A673 (cell line): ENCODE data around the gene PRKAG2. TPM values are rescaled to one million over a fixed set of nuclear protein-coding genes. Genes with fewer than 3 reads are reported as not detected.

ENCODE experiments used
- BruUV-seq: library from RNA; stranded (reverse); fragments of 400-500 nt; replicated peaks from 2 replicates; lab custom pipeline; 2021; lab: Mats Ljungman, UMichigan
- CTCF ChIA-PET: fragments of 300-600 bp; sonication (Branson Sonifier 250); formaldehyde crosslinking; loops from one replicate; lab custom pipeline; 2022; ENCODE audit warnings: antibody characterized with exemption; lab: Charles Lee
- POLR2A ChIA-PET: fragments of 300-600 bp; sonication (Branson Sonifier 250); formaldehyde crosslinking; loops from one replicate; lab custom pipeline; 2022; ENCODE audit warnings: antibody characterized with exemption; ENCODE audit not compliant: low non-redundant PET; lab: Charles Lee
- DNase-seq: peaks from one replicate; pipeline ENCODE4 v3.0.0-alpha.2; 2015; ENCODE audit warnings: low spot score
- H3K27ac ChIP-seq: fragments of 200-600 bp; sonication (generic); 2 replicates; pipeline ENCODE4 v1.5.1; 2016; ENCODE audit warnings: mixed run types, low read depth, mild to moderate bottlenecking, mixed read lengths, antibody characterized with exemption, low read length; ENCODE audit not compliant: poor library complexity, severe bottlenecking
- H3K27me3 ChIP-seq: fragments of 200-600 bp; sonication (generic); replicated peaks from 2 replicates; pipeline ENCODE4 v1.6.1; 2017; ENCODE audit warnings: mixed run types, low read depth, mild to moderate bottlenecking, mixed read lengths, antibody characterized with exemption, low read length; ENCODE audit not compliant: insufficient read depth, poor library complexity
- H3K36me3 ChIP-seq: fragments of 200-600 bp; sonication (generic); 2 replicates; pipeline ENCODE4 v1.6.1; 2016; ENCODE audit warnings: mixed run types, mild to moderate bottlenecking, mixed read lengths, antibody characterized with exemption, low read length; ENCODE audit not compliant: insufficient read depth, poor library complexity, severe bottlenecking
- H3K4me1 ChIP-seq: fragments of 200-600 bp; sonication (generic); 2 replicates; pipeline ENCODE4 v1.6.1; 2017; ENCODE audit warnings: mixed run types, mild to moderate bottlenecking, mixed read lengths, antibody characterized with exemption, low read length; ENCODE audit not compliant: insufficient read depth, poor library complexity, severe bottlenecking
- H3K4me3 ChIP-seq: fragments of 200-600 bp; sonication (generic); 2 replicates; pipeline ENCODE4 v1.5.1; 2016; ENCODE audit warnings: low read depth, mixed run types, mild to moderate bottlenecking, mixed read lengths, low read length; ENCODE audit not compliant: poor library complexity, severe bottlenecking
- H3K9me3 ChIP-seq: fragments of 200-600 bp; sonication (generic); 2 replicates; pipeline ENCODE4 v1.6.1; 2016; ENCODE audit warnings: mixed run types, low read depth, mild to moderate bottlenecking, mixed read lengths, antibody characterized with exemption, low read length; ENCODE audit not compliant: poor library complexity, severe bottlenecking
- EZH2 ChIP-seq: fragments of 200-600 bp; sonication (generic); IDR thresholded peaks from 2 replicates; pipeline ENCODE4 v1.6.1; 2017; ENCODE audit warnings: borderline replicate concordance, low read depth, mild to moderate bottlenecking, mixed read lengths, antibody characterized with exemption, low read length; ENCODE audit not compliant: poor library complexity, severe bottlenecking
- intact Hi-C: fragments of 100-400 bp; cut with micrococcal nuclease; formaldehyde crosslinking; loops from one replicate; pipeline ENCODE4 v1.10.0; 2022; ENCODE audit not compliant: unreplicated experiment
- total RNA-seq: library from RNA; stranded (reverse); gene quantifications from 2 replicates; pipeline ENCODE4 v1.2.3, GENCODE V29; 2021
- TF ChIP-seq, protein P1 (sequence below): fragments of 300-800, 200-600 bp; sonication (generic); conservative IDR thresholded peaks from 2 replicates; pipeline ENCODE4 v1.5.1; 2017; ENCODE audit warnings: low read depth, mild to moderate bottlenecking, antibody characterized with exemption, low read length, moderate library complexity, mixed read lengths

PRKAG2 gene
- total RNA-seq, 1 experiment from 2014 or later, result 11.6 TPM

DNA sequence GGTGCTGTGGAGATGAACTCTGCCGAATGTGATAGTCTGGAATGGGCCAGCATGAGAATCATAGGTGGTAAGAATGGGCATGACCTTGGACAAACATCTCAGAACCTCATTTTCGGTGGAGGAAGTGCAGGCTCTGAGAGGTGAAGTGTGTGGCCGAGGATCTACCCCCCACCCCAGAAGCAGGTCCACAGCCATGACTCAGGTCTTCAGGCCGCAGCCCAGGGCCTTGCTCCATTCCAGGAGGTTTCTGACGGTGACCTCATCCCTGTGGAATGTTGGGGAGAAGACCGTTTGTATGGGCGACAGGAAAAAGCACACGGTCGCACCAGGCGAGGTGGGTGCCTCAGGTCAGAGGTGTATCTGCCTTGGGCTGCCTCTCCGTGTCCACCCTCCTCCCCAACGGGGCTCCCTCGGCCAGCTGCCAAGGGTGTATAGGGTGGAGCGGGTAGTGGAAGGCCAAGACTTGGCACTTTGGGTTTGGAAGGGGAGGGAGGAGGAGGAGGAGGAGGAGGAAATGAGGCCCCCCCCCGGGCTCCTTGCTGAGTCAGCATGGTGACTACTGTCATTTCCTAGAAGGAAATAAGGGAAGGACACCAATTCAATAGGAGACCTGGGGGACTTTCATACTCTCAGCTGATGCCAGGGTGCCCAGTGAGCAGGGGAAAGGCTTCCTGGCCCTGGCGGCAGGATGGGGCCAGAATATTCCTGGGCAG lies 189.2 kb downstream of the PRKAG2 start:
- no peak overlapping the region for H3K4me3 ChIP-seq
- no peak for TF ChIP-seq EZH2
- TF ChIP-seq, protein P1, sequence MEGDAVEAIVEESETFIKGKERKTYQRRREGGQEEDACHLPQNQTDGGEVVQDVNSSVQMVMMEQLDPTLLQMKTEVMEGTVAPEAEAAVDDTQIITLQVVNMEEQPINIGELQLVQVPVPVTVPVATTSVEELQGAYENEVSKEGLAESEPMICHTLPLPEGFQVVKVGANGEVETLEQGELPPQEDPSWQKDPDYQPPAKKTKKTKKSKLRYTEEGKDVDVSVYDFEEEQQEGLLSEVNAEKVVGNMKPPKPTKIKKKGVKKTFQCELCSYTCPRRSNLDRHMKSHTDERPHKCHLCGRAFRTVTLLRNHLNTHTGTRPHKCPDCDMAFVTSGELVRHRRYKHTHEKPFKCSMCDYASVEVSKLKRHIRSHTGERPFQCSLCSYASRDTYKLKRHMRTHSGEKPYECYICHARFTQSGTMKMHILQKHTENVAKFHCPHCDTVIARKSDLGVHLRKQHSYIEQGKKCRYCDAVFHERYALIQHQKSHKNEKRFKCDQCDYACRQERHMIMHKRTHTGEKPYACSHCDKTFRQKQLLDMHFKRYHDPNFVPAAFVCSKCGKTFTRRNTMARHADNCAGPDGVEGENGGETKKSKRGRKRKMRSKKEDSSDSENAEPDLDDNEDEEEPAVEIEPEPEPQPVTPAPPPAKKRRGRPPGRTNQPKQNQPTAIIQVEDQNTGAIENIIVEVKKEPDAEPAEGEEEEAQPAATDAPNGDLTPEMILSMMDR, result no peak
- no peaks in the 10 kb centered on the region for H3K9me3 ChIP-seq
- ChIA-PET POLR2A (no interaction called here), CTCF (no interaction called here)
- H3K36me3 ChIP-seq, result no peaks in the 10 kb centered on the region
- H3K27ac ChIP-seq, result no peak overlapping the region
- no peaks in the 10 kb centered on the region for H3K4me1 ChIP-seq
- no peak for DNase-seq
- BruUV-seq, result no TSS peak
- H3K27me3 ChIP-seq, result no peaks in the 10 kb centered on the region
- intact Hi-C loops, result no loop called here

DNA sequence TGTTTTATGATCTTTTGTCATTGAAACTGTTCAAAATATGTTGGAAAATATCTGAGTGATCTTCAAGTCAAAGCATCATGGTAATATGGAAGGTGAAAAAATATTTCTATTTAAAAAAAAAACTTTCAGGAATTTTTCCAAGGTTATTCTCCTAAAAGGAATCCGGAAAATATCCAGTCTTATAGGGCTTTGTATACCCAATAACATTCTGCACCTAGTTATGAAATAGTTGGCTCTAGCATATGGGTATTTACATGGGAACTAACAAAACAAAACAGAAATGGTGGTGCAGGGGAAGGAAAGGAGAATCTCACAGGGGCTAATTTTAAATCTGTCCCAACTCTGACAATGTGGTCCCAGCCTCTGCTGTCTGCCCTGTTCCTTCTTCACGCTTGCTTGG lies 190.1 kb downstream of the PRKAG2 start:
- no peak overlapping the region for H3K27ac ChIP-seq
- TF ChIP-seq, protein P1, result no peak
- TF ChIP-seq EZH2, result no peak
- intact Hi-C loops, result no loop called here
- H3K27me3 ChIP-seq, result no peaks in the 10 kb centered on the region
- no peak overlapping the region for H3K4me3 ChIP-seq
- H3K9me3 ChIP-seq, result no peaks in the 10 kb centered on the region
- no peak for DNase-seq
- POLR2A ChIA-PET, result no interaction called here
- no peaks in the 10 kb centered on the region for H3K36me3 ChIP-seq
- BruUV-seq, result no TSS peak
- H3K4me1 ChIP-seq, result no peaks in the 10 kb centered on the region
- CTCF ChIA-PET, result no interaction called here

DNA sequence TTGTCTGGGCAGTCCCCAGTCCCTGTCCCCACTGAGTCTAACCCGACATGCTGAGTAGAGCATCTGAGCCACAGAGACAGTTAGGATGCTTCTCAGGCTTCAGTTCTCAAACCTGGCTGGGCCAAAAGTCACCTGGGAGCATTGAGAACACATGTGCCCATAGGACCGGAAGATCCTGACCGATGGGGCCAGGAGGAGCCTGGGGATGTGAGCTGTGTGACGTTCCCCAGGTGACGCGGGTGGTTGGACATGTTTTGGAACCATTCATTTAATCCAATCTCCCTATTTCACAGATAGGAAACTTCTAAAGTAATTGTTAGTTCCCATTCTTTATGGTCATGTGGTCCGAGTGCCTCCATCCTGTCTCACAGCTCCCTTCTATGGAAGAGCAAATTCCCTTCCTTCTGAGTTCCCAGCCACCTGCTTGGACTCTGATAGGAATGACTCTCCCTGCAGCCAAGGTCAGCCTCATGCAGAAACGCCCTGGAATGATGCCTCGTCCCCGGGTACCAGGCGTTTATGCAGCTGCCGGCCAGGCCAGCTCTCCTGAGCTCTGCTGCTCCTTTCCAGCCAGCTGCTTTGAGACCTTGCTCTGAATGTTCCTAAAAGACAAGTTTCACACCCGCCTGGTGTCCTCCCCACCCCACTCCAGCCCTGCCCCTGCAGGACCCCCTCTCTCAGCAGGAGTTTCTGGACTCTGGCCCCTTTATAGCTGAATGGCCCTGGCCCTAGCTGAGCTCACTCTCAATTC lies 190.7 kb downstream of the PRKAG2 start:
- no peaks in the 10 kb centered on the region for H3K27me3 ChIP-seq
- H3K9me3 ChIP-seq, result no peaks in the 10 kb centered on the region
- CTCF ChIA-PET, result no interaction called here
- H3K36me3 ChIP-seq, result no peaks in the 10 kb centered on the region
- BruUV-seq, result no TSS peak
- DNase-seq, result no peak
- no peak for TF ChIP-seq EZH2
- TF ChIP-seq, protein P1, result no peak
- POLR2A ChIA-PET, result no interaction called here
- no peak overlapping the region for H3K27ac ChIP-seq
- intact Hi-C loops, result no loop called here
- no peaks in the 10 kb centered on the region for H3K4me1 ChIP-seq
- H3K4me3 ChIP-seq, result no peak overlapping the region
